ENCODE results near the gene SSR2. TPM values are rescaled to one million over a fixed set of nuclear protein-coding genes. Genes with fewer than 3 reads are reported as not detected.

Gene SSR2
- polyA plus RNA-seq, 10 donors, result 212 to 298 (median 248) TPM

- DNase-seq, result peak; percentile 80 to 87 (median 81)
These were observed 44.5 kb downstream of the SSR2 start for GRCh38 chr1:155976062-155976912.

GRCh38 chr1:155975375-155976061, 45.2 kb downstream of the SSR2 start:
- no peak for DNase-seq

- DNase-seq, result peak in 1 of 3 donors; percentile 58
These were observed 46.3 kb downstream of the SSR2 start for GRCh38 chr1:155974208-155975115.

GRCh38 chr1:155973723-155974122, 47.0 kb downstream of the SSR2 start:
- no peak for DNase-seq

GRCh38 chr1:155971910-155972809, 48.6 kb downstream of the SSR2 start:
- no peak for DNase-seq

- DNase-seq, result peak in 1 of 3 donors; percentile 60
These were observed 50.1 kb downstream of the SSR2 start for GRCh38 chr1:155970531-155971167.

GRCh38 chr1:155969377-155969791, 51.4 kb downstream of the SSR2 start:
- peak in 1 of 3 donors; percentile 41 for DNase-seq

- DNase-seq, result peak; percentile 85 to 91 (median 89)
These were observed 52.1 kb downstream of the SSR2 start for GRCh38 chr1:155968670-155969069.

GRCh38 chr1:155968051-155968400, 52.7 kb downstream of the SSR2 start:
- DNase-seq, result no peak

- DNase-seq, result peak in 1 of 3 donors; percentile 52
These were observed 53.3 kb downstream of the SSR2 start for GRCh38 chr1:155967341-155968050.

- no peak for DNase-seq
These were observed 54.0 kb downstream of the SSR2 start for GRCh38 chr1:155966750-155967149.

GRCh38 chr1:155966135-155966534, 54.6 kb downstream of the SSR2 start:
- DNase-seq, result no peak

GRCh38 chr1:155964193-155964592, 56.6 kb downstream of the SSR2 start:
- no peak for DNase-seq

- DNase-seq, result no peak
These were observed 58.0 kb downstream of the SSR2 start for GRCh38 chr1:155962599-155963211.

GRCh38 chr1:155961937-155962336, 58.8 kb downstream of the SSR2 start:
- DNase-seq, result peak in 1 of 3 donors; percentile 70

GRCh38 chr1:155960081-155960745, 60.5 kb downstream of the SSR2 start:
- no peak for DNase-seq

Measured in muscle of back (tissue), 11 donors.